Calu3 (cell line): Measurements from ENCODE around the gene VPREB1. TPM values are rescaled to one million over a fixed set of nuclear protein-coding genes. Genes with fewer than 3 reads are reported as not detected.

Source experiments
- BruUV-seq: library from RNA; stranded (reverse); fragments of 400-500 nt; replicated peaks from 2 replicates; lab custom pipeline; 2021; lab: Mats Ljungman, UMichigan
- CTCF ChIA-PET: fragments of 300-600 bp; sonication (Branson Sonifier 250); formaldehyde crosslinking; loops from one replicate; lab custom pipeline; 2022; ENCODE audit warnings: antibody characterized with exemption; lab: Charles Lee
- DNase-seq: peaks from one replicate; pipeline ENCODE4 v3.0.0; 2022
- H3K27ac Mint-ChIP-seq: one replicate; pipeline ENCODE4 v1.8.0; 2022; ENCODE audit warnings: mixed read lengths; ENCODE audit not compliant: unreplicated experiment
- H3K27me3 Mint-ChIP-seq: one replicate; pipeline ENCODE4 v1.8.0; 2022; ENCODE audit warnings: mixed read lengths; ENCODE audit not compliant: unreplicated experiment
- H3K36me3 Mint-ChIP-seq: one replicate; pipeline ENCODE4 v1.8.0; 2022; ENCODE audit warnings: mild to moderate bottlenecking, moderate library complexity, mixed read lengths; ENCODE audit not compliant: insufficient read depth, unreplicated experiment
- H3K4me1 Mint-ChIP-seq: one replicate; pipeline ENCODE4 v1.8.0; 2022; ENCODE audit warnings: mild to moderate bottlenecking, low read depth, mixed read lengths; ENCODE audit not compliant: unreplicated experiment
- H3K4me3 Mint-ChIP-seq: one replicate; pipeline ENCODE4 v1.8.0; 2022; ENCODE audit warnings: mild to moderate bottlenecking, low read depth, moderate library complexity, mixed read lengths; ENCODE audit not compliant: unreplicated experiment
- H3K9me3 Mint-ChIP-seq: one replicate; pipeline ENCODE4 v1.8.0; 2022; ENCODE audit warnings: low read depth, mixed read lengths; ENCODE audit not compliant: unreplicated experiment
- CTCF ChIP-seq: fragments of 200-600 bp; IDR thresholded peaks from one replicate; pipeline ENCODE4 v1.8.0; 2022; ENCODE audit warnings: antibody characterized with exemption; ENCODE audit not compliant: unreplicated experiment
- intact Hi-C: fragments of 100-400 bp; cut with micrococcal nuclease; formaldehyde crosslinking; loops from one replicate; pipeline ENCODE4 v1.10.0; 2022; ENCODE audit not compliant: unreplicated experiment
- total RNA-seq: library from RNA; stranded (reverse); gene quantifications from 2 replicates; pipeline ENCODE4 v1.2.3, GENCODE V29; 2022

VPREB1 gene
- total RNA-seq, 1 experiment from 2014 or later = not detected

- TF ChIP-seq CTCF = no peak
- DNase-seq = no peak
- Mint-ChIP-seq H3K27ac (no peak overlapping the region), H3K36me3 (no peaks in the 10 kb centered on the region), H3K9me3 (no peaks in the 10 kb centered on the region), H3K4me3 (no peak overlapping the region), H3K27me3 (peaks cover 21% of the 10 kb centered on the region), H3K4me1 (no peaks in the 10 kb centered on the region)
- intact Hi-C loops = no loop called here
- no TSS peak for BruUV-seq
- CTCF ChIA-PET = no interaction called here
Measured at GRCh38 chr22:22226448-22227187, 18.0 kb upstream of the VPREB1 start.

- no peak overlapping the region for H3K27ac Mint-ChIP-seq
- TF ChIP-seq CTCF = no peak
- intact Hi-C loops = no loop called here
- BruUV-seq = no TSS peak
- CTCF ChIA-PET = no interaction called here
- no peaks in the 10 kb centered on the region for H3K4me1 Mint-ChIP-seq
- peaks cover 21% of the 10 kb centered on the region for H3K27me3 Mint-ChIP-seq
- no peaks in the 10 kb centered on the region for H3K36me3 Mint-ChIP-seq
- no peak for DNase-seq
- H3K4me3 Mint-ChIP-seq = no peak overlapping the region
- no peaks in the 10 kb centered on the region for H3K9me3 Mint-ChIP-seq
Measured at GRCh38 chr22:22228421-22228820, 16.2 kb upstream of the VPREB1 start.

GRCh38 chr22:22228921-22229320 is 15.7 kb upstream of the VPREB1 start:
- H3K36me3 Mint-ChIP-seq = no peaks in the 10 kb centered on the region
- no TSS peak for BruUV-seq
- H3K9me3 Mint-ChIP-seq = no peaks in the 10 kb centered on the region
- no peak for TF ChIP-seq CTCF
- CTCF ChIA-PET = no interaction called here
- H3K27me3 Mint-ChIP-seq = peaks cover 21% of the 10 kb centered on the region
- DNase-seq = no peak
- no peak overlapping the region for H3K27ac Mint-ChIP-seq
- no peak overlapping the region for H3K4me3 Mint-ChIP-seq
- no peaks in the 10 kb centered on the region for H3K4me1 Mint-ChIP-seq
- intact Hi-C loops = no loop called here

- no peak for DNase-seq
- TF ChIP-seq CTCF = no peak
- no peak overlapping the region for H3K27ac Mint-ChIP-seq
- no peaks in the 10 kb centered on the region for H3K4me1 Mint-ChIP-seq
- no TSS peak for BruUV-seq
- H3K36me3 Mint-ChIP-seq = no peaks in the 10 kb centered on the region
- H3K9me3 Mint-ChIP-seq = no peaks in the 10 kb centered on the region
- intact Hi-C loops = no loop called here
- H3K27me3 Mint-ChIP-seq = peaks cover 21% of the 10 kb centered on the region
- no peak overlapping the region for H3K4me3 Mint-ChIP-seq
- CTCF ChIA-PET = no interaction called here
Measured at GRCh38 chr22:22229683-22230420, 14.7 kb upstream of the VPREB1 start.
